BLaER1 (cell line): ENCODE results near the gene ZNF70.

Experiments used
- H3K27ac ChIP-seq: shearing (Covaris generic); formaldehyde crosslinking; 2 replicates; pipeline ENCODE4 v1.8.1; 2022
- H3K27me3 ChIP-seq: shearing (Covaris generic); formaldehyde crosslinking; 2 replicates; pipeline ENCODE4 v1.8.1; 2022
- H3K36me3 ChIP-seq: shearing (Covaris generic); formaldehyde crosslinking; 2 replicates; pipeline ENCODE4 v1.8.1; 2022
- H3K4me1 ChIP-seq: shearing (Covaris generic); formaldehyde crosslinking; 2 replicates; pipeline ENCODE4 v1.8.1; 2022
- H3K4me2 ChIP-seq: shearing (Covaris generic); formaldehyde crosslinking; 2 replicates; pipeline ENCODE4 v1.8.1; 2022
- H3K4me3 ChIP-seq: shearing (Covaris generic); formaldehyde crosslinking; 2 replicates; pipeline ENCODE4 v1.8.1; 2022
- H3K9ac ChIP-seq: shearing (Covaris generic); formaldehyde crosslinking; 2 replicates; pipeline ENCODE4 v1.8.1; 2022
- H3K9me3 ChIP-seq: shearing (Covaris generic); formaldehyde crosslinking; 2 replicates; pipeline ENCODE4 v1.8.1; 2022
- H4K20me1 ChIP-seq: shearing (Covaris generic); formaldehyde crosslinking; 2 replicates; pipeline ENCODE4 v1.8.1; 2022
- Cebpa-rat ChIP-seq: shearing (Covaris generic); IDR thresholded peaks from 2 replicates; pipeline ENCODE4 v1.8.1; 2022

Gene ZNF70

GRCh38 chr22:23780146-23780748 is 29.3 kb upstream of the ZNF70 start:
- no peak for TF ChIP-seq Cebpa-rat
- Histone ChIP-seq H3K27ac (no peak overlapping the region), H3K9me3 (no peaks in the 10 kb centered on the region)

DNA sequence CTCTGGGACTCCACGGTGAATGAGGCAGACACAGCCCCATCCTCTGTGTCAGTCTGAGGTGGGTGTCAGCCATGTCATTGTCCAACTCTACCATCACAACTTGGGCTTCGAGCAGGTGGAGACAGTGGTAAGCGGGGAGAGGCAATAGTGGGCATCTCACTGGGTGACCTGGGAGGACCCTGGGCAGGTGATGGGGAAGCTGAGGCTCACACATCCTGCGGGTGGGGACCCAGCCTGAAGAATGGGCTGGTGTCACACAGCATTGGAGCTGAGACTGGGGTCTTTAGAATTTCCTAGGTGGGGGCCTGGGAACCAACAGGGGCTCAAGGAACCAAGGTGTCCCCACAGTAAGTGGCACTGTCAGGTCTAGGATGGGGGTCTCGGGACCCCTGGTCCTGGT is 28.8 kb upstream of the ZNF70 start:
- Histone ChIP-seq H4K20me1 (peaks cover 6% of the 10 kb centered on the region), H3K4me1 (peaks cover 78% of the 10 kb centered on the region), H3K9me3 (no peaks in the 10 kb centered on the region), H3K9ac (no peak overlapping the region), H3K27me3 (no peaks in the 10 kb centered on the region), H3K4me3 (no peak overlapping the region), H3K36me3 (peaks cover 52% of the 10 kb centered on the region), H3K4me2 (no peak overlapping the region), H3K27ac (no peak overlapping the region)
- TF ChIP-seq Cebpa-rat: no peak

More at GRCh38 chr22:23780146-23780748, 29.3 kb upstream of the ZNF70 start:
- Histone ChIP-seq H3K9ac (no peak overlapping the region), H3K27me3 (no peaks in the 10 kb centered on the region), H4K20me1 (peaks cover 6% of the 10 kb centered on the region), H3K4me1 (peaks cover 78% of the 10 kb centered on the region), H3K36me3 (peaks cover 52% of the 10 kb centered on the region), H3K4me2 (no peak overlapping the region), H3K4me3 (no peak overlapping the region)

DNA sequence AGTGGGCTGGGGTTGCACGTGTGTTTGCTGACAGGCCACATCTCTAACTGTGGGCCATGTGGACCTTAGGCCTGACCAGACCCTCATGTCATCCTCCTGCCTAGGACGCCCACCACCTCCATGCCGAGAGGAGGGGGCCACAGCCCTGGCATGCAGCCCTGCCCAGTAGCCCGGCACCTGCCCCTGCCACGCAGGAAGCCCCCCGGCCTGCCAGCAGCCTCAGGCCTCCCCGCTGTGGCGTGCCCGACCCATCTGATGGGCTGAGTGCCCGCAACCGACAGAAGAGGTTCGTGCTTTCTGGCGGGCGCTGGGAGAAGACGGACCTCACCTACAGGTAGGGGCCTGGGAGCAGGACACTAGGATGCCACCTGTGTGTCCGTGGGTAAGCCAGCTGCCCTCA is 28.2 kb upstream of the ZNF70 start:
- no peak for TF ChIP-seq Cebpa-rat
- Histone ChIP-seq H3K36me3 (peaks cover 52% of the 10 kb centered on the region), H3K4me2 (no peak overlapping the region), H3K27me3 (no peaks in the 10 kb centered on the region), H3K4me1 (peaks cover 78% of the 10 kb centered on the region), H3K9me3 (no peaks in the 10 kb centered on the region), H4K20me1 (peaks cover 6% of the 10 kb centered on the region), H3K27ac (no peak overlapping the region), H3K4me3 (no peak overlapping the region), H3K9ac (no peak overlapping the region)

GRCh38 chr22:23778577-23778900 is 27.6 kb upstream of the ZNF70 start:
- H3K36me3 ChIP-seq: peaks cover 50% of the 10 kb centered on the region
- no peak overlapping the region for H3K4me2 ChIP-seq
- no peak overlapping the region for H3K4me3 ChIP-seq
- 0 out of 2 replicates have a peak overlapping the region, but pooled peaks have one; percentile 63 for H3K27ac ChIP-seq
- no peaks in the 10 kb centered on the region for H3K27me3 ChIP-seq
- peaks cover 78% of the 10 kb centered on the region for H3K4me1 ChIP-seq
- peaks cover 6% of the 10 kb centered on the region for H4K20me1 ChIP-seq
- TF ChIP-seq Cebpa-rat: no peak
- H3K9me3 ChIP-seq: no peaks in the 10 kb centered on the region
- no peak overlapping the region for H3K9ac ChIP-seq

- H3K4me2 ChIP-seq: peak overlapping the region; percentile 55; the same call in 1 of the 2 replicates
- H3K9me3 ChIP-seq: no peaks in the 10 kb centered on the region
- peaks cover 78% of the 10 kb centered on the region for H3K4me1 ChIP-seq
- TF ChIP-seq Cebpa-rat: no peak
- peak overlapping the region; percentile 63 for H3K27ac ChIP-seq
- peaks cover 6% of the 10 kb centered on the region for H4K20me1 ChIP-seq
- no peak overlapping the region for H3K9ac ChIP-seq
- H3K4me3 ChIP-seq: no peak overlapping the region
- peaks cover 44% of the 10 kb centered on the region for H3K36me3 ChIP-seq
- no peaks in the 10 kb centered on the region for H3K27me3 ChIP-seq
Observed at GRCh38 chr22:23777776-23778576, 27.1 kb upstream of the ZNF70 start.

DNA sequence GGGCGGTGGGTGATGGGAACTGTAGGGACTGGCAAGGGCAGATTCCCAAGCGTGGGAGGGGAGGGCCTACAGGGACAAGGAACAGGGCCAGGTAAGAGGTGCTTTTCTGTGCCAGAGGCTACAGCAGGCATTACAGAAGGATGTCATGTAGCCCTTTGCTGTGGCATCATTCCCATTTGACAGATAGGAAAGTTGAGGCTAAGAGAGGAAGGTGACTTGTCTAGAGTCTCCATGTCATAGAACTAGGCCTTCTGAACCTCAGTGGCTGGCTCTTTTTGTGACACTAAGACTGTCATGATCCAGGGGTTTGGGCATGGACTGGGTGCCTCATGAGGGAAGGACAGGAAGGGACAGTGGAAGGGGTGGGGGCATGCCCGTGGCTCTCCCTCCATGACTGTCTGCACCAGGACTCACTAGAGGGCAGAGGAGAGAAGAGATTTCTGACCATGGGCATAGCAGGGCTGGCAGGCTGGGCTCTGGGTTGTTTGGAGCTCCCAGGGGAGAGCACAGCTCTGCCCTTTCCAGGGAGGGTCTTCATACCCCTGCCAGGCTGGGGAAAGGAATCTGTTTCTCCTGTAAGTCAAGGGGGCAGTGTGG is 25.0 kb upstream of the ZNF70 start:
- Histone ChIP-seq H3K27ac (peak overlapping the region; percentile 59), H4K20me1 (peaks cover 6% of the 10 kb centered on the region), H3K9ac (0 out of 2 replicates have a peak overlapping the region, but pooled peaks have one; percentile 10), H3K4me3 (no peak overlapping the region), H3K4me2 (peak overlapping the region; percentile 99), H3K4me1 (peaks cover 75% of the 10 kb centered on the region), H3K9me3 (no peaks in the 10 kb centered on the region), H3K27me3 (no peaks in the 10 kb centered on the region), H3K36me3 (peaks cover 23% of the 10 kb centered on the region)
- TF ChIP-seq Cebpa-rat: no peak

- H3K4me2 ChIP-seq: peak overlapping the region; percentile 99
- peaks cover 14% of the 10 kb centered on the region for H3K36me3 ChIP-seq
- no peak overlapping the region for H3K4me3 ChIP-seq
- no peak for TF ChIP-seq Cebpa-rat
- H3K27me3 ChIP-seq: no peaks in the 10 kb centered on the region
- peak overlapping the region; percentile 59 for H3K27ac ChIP-seq
- peaks cover 84% of the 10 kb centered on the region for H3K4me1 ChIP-seq
- H3K9me3 ChIP-seq: no peaks in the 10 kb centered on the region
- peak overlapping the region; percentile 10; the same call in 1 of the 2 replicates for H3K9ac ChIP-seq
- H4K20me1 ChIP-seq: peaks cover 6% of the 10 kb centered on the region
Observed at GRCh38 chr22:23774922-23775436, 24.1 kb upstream of the ZNF70 start.

DNA sequence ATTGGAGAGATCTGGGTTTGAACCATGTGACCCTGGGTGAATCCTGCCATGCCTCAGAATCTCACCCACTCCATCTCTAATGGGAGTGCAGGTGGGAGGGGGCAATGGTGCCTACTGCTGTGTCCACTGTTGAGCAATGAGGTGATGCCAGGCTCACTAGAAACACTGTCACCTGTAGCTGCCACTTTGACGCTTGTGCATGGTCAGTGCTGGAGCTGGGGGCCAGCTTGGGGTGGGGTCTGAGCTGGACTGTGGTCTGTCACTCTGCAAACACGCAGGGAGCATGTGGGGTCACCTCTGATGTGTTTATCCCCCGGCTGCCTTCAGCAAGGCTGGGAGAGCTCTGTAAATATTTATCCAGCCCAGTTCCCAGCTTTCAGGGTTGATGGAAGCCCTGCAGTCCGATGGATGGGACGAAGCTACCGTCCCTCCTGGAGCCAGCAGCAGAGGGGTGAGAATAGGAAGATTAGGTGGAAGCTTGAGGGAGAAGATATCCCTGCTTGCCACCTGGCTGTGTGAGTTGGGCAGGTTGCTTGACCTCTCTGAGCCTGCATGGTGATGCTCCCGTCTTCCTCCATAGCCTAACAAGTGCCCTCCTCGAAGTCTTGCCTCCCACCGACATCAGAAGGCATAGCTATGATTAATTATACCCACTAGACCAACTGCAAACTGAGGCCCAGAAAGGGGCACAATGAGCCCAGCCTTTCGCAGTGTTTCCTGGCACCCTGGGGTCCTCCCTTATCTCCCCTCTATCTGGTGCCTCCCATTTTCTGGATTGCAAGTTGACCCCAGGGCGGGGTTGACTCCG is 23.4 kb upstream of the ZNF70 start:
- H3K4me3 ChIP-seq: peak overlapping the region; percentile 77
- peak overlapping the region; percentile 93 for H3K9ac ChIP-seq
- peaks cover 6% of the 10 kb centered on the region for H4K20me1 ChIP-seq
- peak overlapping the region; percentile 99 for H3K4me2 ChIP-seq
- no peaks in the 10 kb centered on the region for H3K27me3 ChIP-seq
- peaks cover 90% of the 10 kb centered on the region for H3K4me1 ChIP-seq
- H3K27ac ChIP-seq: peak overlapping the region; percentile 94
- H3K9me3 ChIP-seq: no peaks in the 10 kb centered on the region
- H3K36me3 ChIP-seq: peaks cover 7% of the 10 kb centered on the region
- no peak for TF ChIP-seq Cebpa-rat

GRCh38 chr22:23773483-23774113 is 22.7 kb upstream of the ZNF70 start:
- Histone ChIP-seq H3K36me3 (peaks cover under 1% of the 10 kb centered on the region; the same call in 1 of the 2 replicates), H3K4me1 (peaks cover 96% of the 10 kb centered on the region), H3K9me3 (no peaks in the 10 kb centered on the region), H3K27me3 (no peaks in the 10 kb centered on the region), H3K27ac (peak overlapping the region; percentile 94), H3K9ac (peak overlapping the region; percentile 93), H3K4me2 (peak overlapping the region; percentile 99), H4K20me1 (peaks cover 6% of the 10 kb centered on the region), H3K4me3 (peak overlapping the region; percentile 77)
- TF ChIP-seq Cebpa-rat: no peak
